GM23248 (cell line): ENCODE data around the gene SPANXN2. TPM values are rescaled to one million over a fixed set of nuclear protein-coding genes. Genes with fewer than 3 reads are reported as not detected.

ENCODE experiments used
- DNase-seq: peaks from one replicate; pipeline ENCODE4 v3.0.0-alpha.2; 2015
- H2AFZ ChIP-seq: fragments of 200-600 bp; sonication (generic); 2 replicates; pipeline ENCODE4 v1.6.1; 2016; ENCODE audit warnings: antibody characterized with exemption
- H3F3A ChIP-seq: fragments of 200-600 bp; sonication (generic); 2 replicates; pipeline ENCODE4 v1.6.1; 2016; ENCODE audit warnings: mild to moderate bottlenecking, antibody characterized with exemption, mixed run types; ENCODE audit not compliant: insufficient read depth
- H3K27ac ChIP-seq: fragments of 200-600 bp; sonication (generic); 2 replicates; pipeline ENCODE4 v1.5.1; 2016; ENCODE audit warnings: mild to moderate bottlenecking
- H3K27me3 ChIP-seq: fragments of 200-600 bp; sonication (generic); replicated peaks from 2 replicates; pipeline ENCODE4 v1.6.1; 2016; ENCODE audit warnings: mild to moderate bottlenecking; ENCODE audit not compliant: insufficient read depth
- H3K36me3 ChIP-seq: fragments of 200-600 bp; sonication (generic); 2 replicates; pipeline ENCODE4 v1.6.1; 2016; ENCODE audit warnings: low read depth, mild to moderate bottlenecking
- H3K4me1 ChIP-seq: fragments of 200-600 bp; sonication (generic); 2 replicates; pipeline ENCODE4 v1.6.1; 2016; ENCODE audit warnings: mild to moderate bottlenecking; ENCODE audit not compliant: insufficient read depth
- H3K4me2 ChIP-seq: fragments of 200-600 bp; sonication (generic); one replicate; pipeline ENCODE4 v1.6.1; 2016; ENCODE audit warnings: mild to moderate bottlenecking; ENCODE audit not compliant: unreplicated experiment
- H3K4me3 ChIP-seq: fragments of 200-600 bp; sonication (generic); 2 replicates; pipeline ENCODE4 v1.5.1; 2016; ENCODE audit warnings: mild to moderate bottlenecking
- H3K79me2 ChIP-seq: fragments of 200-600 bp; sonication (generic); 2 replicates; pipeline ENCODE4 v1.6.1; 2016; ENCODE audit warnings: mild to moderate bottlenecking; ENCODE audit not compliant: insufficient read depth
- H3K9ac ChIP-seq: fragments of 200-600 bp; sonication (generic); 2 replicates; pipeline ENCODE4 v1.6.1; 2016; ENCODE audit warnings: mild to moderate bottlenecking
- H3K9me2 ChIP-seq: fragments of 200-600 bp; sonication (generic); 2 replicates; pipeline ENCODE4 v1.6.1; 2016; ENCODE audit warnings: mixed run types, mild to moderate bottlenecking, moderate library complexity; ENCODE audit not compliant: insufficient read depth
- H3K9me3 ChIP-seq: fragments of 200-600 bp; sonication (generic); one replicate; pipeline ENCODE4 v1.6.1; 2017; ENCODE audit warnings: low read depth
- H4K20me1 ChIP-seq: fragments of 200-600 bp; sonication (generic); 2 replicates; pipeline ENCODE4 v1.6.0; 2016; ENCODE audit not compliant: insufficient read depth
- EZH2 ChIP-seq: fragments of 200-600 bp; sonication (generic); IDR thresholded peaks from 2 replicates; pipeline ENCODE4 v1.6.1; 2018; ENCODE audit warnings: antibody characterized with exemption, mild to moderate bottlenecking; ENCODE audit not compliant: insufficient read depth, poor library complexity, severe bottlenecking
- EZH2phosphoT487 ChIP-seq: fragments of 200-600 bp; sonication (generic); IDR thresholded peaks from 2 replicates; pipeline ENCODE4 v1.6.1; 2018; ENCODE audit warnings: antibody characterized with exemption, moderate library complexity, mild to moderate bottlenecking, low read depth; ENCODE audit not compliant: insufficient read depth
- WGBS, 2 experiments: methylation state at CpG; one replicate each; pipeline ENCODE4 v1.1.6; 2015 to 2017; ENCODE audit warnings: low lambda C conversion rate in 2 of 2, low coverage in 1 of 2; ENCODE audit errors: missing lambda C conversion rate in 2 of 2; 5-methylcytosine and 5-hydroxymethylcytosine counted together
- in situ Hi-C: fragments of 300-500 bp; cut with MboI; formaldehyde crosslinking; loops from 2 replicates; pipeline ENCODE4 v1.15.0; 2020
- polyA plus RNA-seq: library from polyadenylated mRNA; unstranded; fragments of >200 nt; fragmentation: Nextera tagmentation; extraction: Ambion mirVana; gene quantifications from 2 replicates; pipeline ENCODE4 v1.2.1, GENCODE V29; 2016
- total RNA-seq: library from RNA; depleted of rRNA; stranded (reverse); fragments of >200 nt; shearing (Covaris generic); gene quantifications from 2 replicates; pipeline ENCODE4 v1.2.3, GENCODE V29; 2014; rRNA removed

SPANXN2 gene
- total and polyA plus RNA-seq, 2 experiments from 2014 or later = not detected

DNA sequence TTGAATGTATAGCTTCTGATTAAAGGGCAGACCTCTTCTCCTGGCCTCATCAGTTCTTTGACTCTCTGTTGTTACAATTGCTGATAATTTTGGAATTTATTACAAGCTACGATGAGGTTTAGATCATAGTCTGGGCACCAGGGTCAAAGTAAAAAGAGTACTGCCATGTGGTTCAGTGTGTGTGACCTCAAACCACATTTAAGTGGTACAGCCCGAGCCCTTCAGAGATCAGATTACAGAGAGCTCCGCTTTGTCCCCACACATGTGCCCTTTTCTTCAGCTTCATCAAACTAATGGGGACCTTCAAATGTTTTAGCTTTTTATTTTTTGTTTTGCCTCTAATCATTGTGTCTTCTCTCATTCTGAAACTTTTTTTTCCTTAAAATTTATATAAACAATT, 37.1 kb downstream of the SPANXN2 start:
- H3K4me2 ChIP-seq = no peak overlapping the region
- H2AFZ ChIP-seq = no peak overlapping the region
- H3K27ac ChIP-seq = no peak overlapping the region
- H3K36me3 ChIP-seq = no peaks in the 10 kb centered on the region
- no peaks in the 10 kb centered on the region for H3K4me1 ChIP-seq
- H4K20me1 ChIP-seq = no peaks in the 10 kb centered on the region
- H3K79me2 ChIP-seq = no peaks in the 10 kb centered on the region
- no peaks in the 10 kb centered on the region for H3K27me3 ChIP-seq
- 12 to 13% methylated on average over 3 of the region's 3 CpGs for WGBS, 2 experiments
- DNase-seq = no peak
- TF ChIP-seq EZH2 = no peak
- TF ChIP-seq EZH2phosphoT487 = no peak
- no peak overlapping the region for H3K4me3 ChIP-seq
- H3K9me2 ChIP-seq = no peaks in the 10 kb centered on the region
- in situ Hi-C loops = no loop called here
- no peaks in the 10 kb centered on the region for H3F3A ChIP-seq
- no peaks in the 10 kb centered on the region for H3K9me3 ChIP-seq
- H3K9ac ChIP-seq = no peak overlapping the region

- Histone ChIP-seq H3K36me3 (no peaks in the 10 kb centered on the region), H3K79me2 (no peaks in the 10 kb centered on the region), H3K9ac (no peak overlapping the region), H3K27me3 (no peaks in the 10 kb centered on the region), H3K4me1 (no peaks in the 10 kb centered on the region), H3K27ac (no peak overlapping the region), H3K9me3 (no peaks in the 10 kb centered on the region), H3K4me2 (no peak overlapping the region), H4K20me1 (no peaks in the 10 kb centered on the region), H3K9me2 (no peaks in the 10 kb centered on the region), H3F3A (no peaks in the 10 kb centered on the region), H3K4me3 (no peak overlapping the region), H2AFZ (no peak overlapping the region)
- TF ChIP-seq EZH2phosphoT487 = no peak
- TF ChIP-seq EZH2 = no peak
- WGBS, 2 experiments = 24 to 29% methylated on average over 4 of the region's 4 CpGs
- in situ Hi-C loops = no loop called here
- no peak for DNase-seq
These were observed 45.6 kb downstream of the SPANXN2 start for GRCh38 chrX:143674926-143675325.

GRCh38 chrX:143669395-143669794, 51.2 kb downstream of the SPANXN2 start:
- Histone ChIP-seq H3K27me3 (no peaks in the 10 kb centered on the region), H3K9me2 (no peaks in the 10 kb centered on the region), H3K4me3 (no peak overlapping the region), H3K36me3 (no peaks in the 10 kb centered on the region), H2AFZ (no peak overlapping the region), H3K9ac (no peak overlapping the region), H4K20me1 (no peaks in the 10 kb centered on the region), H3K4me1 (no peaks in the 10 kb centered on the region), H3K79me2 (no peaks in the 10 kb centered on the region), H3F3A (no peaks in the 10 kb centered on the region), H3K4me2 (no peak overlapping the region), H3K9me3 (no peaks in the 10 kb centered on the region), H3K27ac (no peak overlapping the region)
- WGBS, 2 experiments = 1 to 4% methylated on average over 5 of the region's 5 CpGs
- no peak for TF ChIP-seq EZH2phosphoT487
- TF ChIP-seq EZH2 = no peak
- in situ Hi-C loops = no loop called here
- peak; percentile 28 for DNase-seq

GRCh38 chrX:143664302-143664701, 56.2 kb downstream of the SPANXN2 start:
- H2AFZ ChIP-seq = no peak overlapping the region
- H3K27me3 ChIP-seq = no peaks in the 10 kb centered on the region
- H3K27ac ChIP-seq = no peak overlapping the region
- H3K36me3 ChIP-seq = no peaks in the 10 kb centered on the region
- H3K4me1 ChIP-seq = no peaks in the 10 kb centered on the region
- no peaks in the 10 kb centered on the region for H3K9me2 ChIP-seq
- no peak overlapping the region for H3K9ac ChIP-seq
- no peaks in the 10 kb centered on the region for H4K20me1 ChIP-seq
- no peaks in the 10 kb centered on the region for H3K9me3 ChIP-seq
- H3K4me3 ChIP-seq = no peak overlapping the region
- WGBS, 2 experiments = 18 to 19% methylated on average over 5 of the region's 5 CpGs
- no peaks in the 10 kb centered on the region for H3K79me2 ChIP-seq
- no peak overlapping the region for H3K4me2 ChIP-seq
- no peaks in the 10 kb centered on the region for H3F3A ChIP-seq
- DNase-seq = peak; percentile 37
- no peak for TF ChIP-seq EZH2
- no peak for TF ChIP-seq EZH2phosphoT487
- in situ Hi-C loops = no loop called here

DNA sequence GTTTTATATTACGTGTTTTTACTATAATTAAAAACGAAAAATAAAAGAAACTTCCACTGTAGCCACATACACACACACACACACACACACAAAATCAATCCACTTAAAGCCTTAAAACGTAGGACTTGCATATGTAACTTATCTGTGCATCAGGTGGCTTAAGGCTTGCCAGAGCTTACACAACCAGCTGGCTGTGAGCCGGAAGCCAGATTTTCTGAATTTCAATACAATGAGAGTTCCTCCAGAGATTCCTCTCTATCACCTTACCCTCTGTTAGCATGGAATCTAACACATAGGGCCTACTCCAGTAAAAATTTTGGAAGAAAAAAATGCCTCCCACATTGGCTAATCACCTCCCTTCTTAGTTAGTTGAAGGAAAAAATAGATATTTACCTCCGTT, 56.8 kb downstream of the SPANXN2 start:
- Histone ChIP-seq H3K4me2 (no peak overlapping the region), H4K20me1 (no peaks in the 10 kb centered on the region), H3K4me1 (no peaks in the 10 kb centered on the region)

More for the DNA sequence above, 56.8 kb downstream of the SPANXN2 start:
- no peaks in the 10 kb centered on the region for H3F3A ChIP-seq
- H3K9ac ChIP-seq = no peak overlapping the region
- H3K79me2 ChIP-seq = no peaks in the 10 kb centered on the region
- no peaks in the 10 kb centered on the region for H3K9me3 ChIP-seq
- H3K27ac ChIP-seq = no peak overlapping the region
- no peaks in the 10 kb centered on the region for H3K27me3 ChIP-seq
- no peak overlapping the region for H2AFZ ChIP-seq
- DNase-seq = peak; percentile 0
- no peak for TF ChIP-seq EZH2
- TF ChIP-seq EZH2phosphoT487 = no peak
- in situ Hi-C loops = no loop called here
- WGBS, 2 experiments = 3 to 7% methylated on average over 5 of the region's 5 CpGs
- no peak overlapping the region for H3K4me3 ChIP-seq
- H3K36me3 ChIP-seq = no peaks in the 10 kb centered on the region
- no peaks in the 10 kb centered on the region for H3K9me2 ChIP-seq

Other genes with a start within 250 kb of the SPANXN2 start
- not detected in 2 replicates for gene SPANXN3, start 203.3 kb downstream of the SPANXN2 start, total RNA-seq
- gene SPANXN3, start 203.3 kb downstream of the SPANXN2 start, polyA plus RNA-seq = not detected in 2 replicates
- gene SLITRK4, start 84.7 kb downstream of the SPANXN2 start, total RNA-seq = not detected in 2 replicates
- gene SLITRK4, start 84.7 kb downstream of the SPANXN2 start, polyA plus RNA-seq = not detected in 2 replicates
- gene UBE2NL, start 163.3 kb upstream of the SPANXN2 start, total RNA-seq = not detected in 2 replicates
- gene UBE2NL, start 163.3 kb upstream of the SPANXN2 start, polyA plus RNA-seq = not detected in 2 replicates